ENCODE results near the gene WNT3. TPM values are rescaled to one million over a fixed set of nuclear protein-coding genes. Genes with fewer than 3 reads are reported as not detected.

Gene WNT3
- total RNA-seq, 1 experiment from 2014 or later, result 5.5 TPM

- Histone ChIP-seq H3K4me3 (replicated peaks in 1 of 2; ENCODE audit: low read depth in 1 of 2, low read length in 2 of 2) (no peak overlapping the region), H3K36me3 (ENCODE audit: control insufficient read depth in 1 of 2, insufficient read depth in 2 of 2, low read length in 2 of 2) (no peaks in the 10 kb centered on the region), H3K79me2 (ENCODE audit: insufficient read depth, low read length) (no peaks in the 10 kb centered on the region), H3K4me1 (ENCODE audit: control insufficient read depth in 1 of 2, insufficient read depth in 2 of 2, low read length in 2 of 2) (no peaks in the 10 kb centered on the region), H4K20me1 (ENCODE audit: insufficient read depth) (no peaks in the 10 kb centered on the region), H3K27me3 (ENCODE audit: insufficient read depth, low read length) (no peaks in the 10 kb centered on the region), H3K9me3 (ENCODE audit: control insufficient read depth in 1 of 2, insufficient read depth in 1 of 2, low read depth in 1 of 2, low read length in 2 of 2) (no peaks in the 10 kb centered on the region), H3K9me2 (ENCODE audit: insufficient read depth) (no peaks in the 10 kb centered on the region), H3K27ac (ENCODE audit: low read depth, low read length) (no peak overlapping the region), H3K4me2 (ENCODE audit: low read length) (no peak overlapping the region), H3K9ac (ENCODE audit: low read length) (no peak overlapping the region), H2AFZ (ENCODE audit: low read depth, low read length, poor library complexity, severe bottlenecking) (no peak overlapping the region)
- DNase-seq (ENCODE audit: low read depth, low spot score) (no peak), ATAC-seq (no peak)
- TF ChIP-seq JUND (IDR thresholded peaks at IDR 0.05) (no peak), ZFX (IDR thresholded peaks at IDR 0.05) (no peak), CEBPB (IDR thresholded peaks at IDR 0.05; ENCODE audit: low read depth) (no peak), POLR2AphosphoS5 (IDR thresholded peaks at IDR 0.05; ENCODE audit: low read depth, low read length) (no peak), YY1 (IDR thresholded peaks at IDR 0.05; ENCODE audit: extremely low read depth, insufficient replicate concordance, low read depth, low read length) (no peak), CBX3 (IDR thresholded peaks at IDR 0.05; ENCODE audit: low read depth) (no peak), POLR2A (IDR thresholded peaks at IDR 0.05; ENCODE audit: borderline replicate concordance, extremely low read depth, insufficient read depth, insufficient read length) (no peak), REST (IDR thresholded peaks at IDR 0.05; ENCODE audit: low read depth) (no peak), ZBTB33 (IDR thresholded peaks at IDR 0.05; ENCODE audit: extremely low read depth, insufficient replicate concordance, low read length) (no peak), ATF3 (IDR thresholded peaks at IDR 0.05) (no peak), SRF (IDR thresholded peaks at IDR 0.05; ENCODE audit: low read depth) (no peak)
- ChIA-PET CTCF (no interaction called here), RAD21 (ENCODE audit: low non-redundant PET in 1 of 2, low total read pairs in 2 of 2, uncharacterized antibody in 2 of 2, unreplicated experiment in 2 of 2) (no interaction called here), POLR2A (no interaction called here)
- intact Hi-C loops (cut with micrococcal nuclease), result no loop called here
- no TSS peak for BruUV-seq (replicated peaks)
Measured at GRCh38 chr17:46850688-46851028, 32.2 kb upstream of the WNT3 start.

Data from HCT116 (cell line).